DOHH2 (cell line): ENCODE results near the gene ZBTB25.

Source experiments
- EZH2phosphoT487 ChIP-seq: fragments of 200-600 bp; sonication (generic); IDR thresholded peaks from 2 replicates; pipeline ENCODE4 v1.6.1; 2017; ENCODE audit warnings: borderline replicate concordance, mild to moderate bottlenecking, antibody characterized with exemption, low read length, moderate library complexity, mixed read lengths
- TF ChIP-seq, protein P1 (sequence below): fragments of 200-600 bp; sonication (generic); IDR thresholded peaks from one replicate; pipeline ENCODE4 v1.5.1; 2014; ENCODE audit warnings: antibody characterized with exemption, mild to moderate bottlenecking, low read depth, low read length; ENCODE audit not compliant: poor library complexity, severe bottlenecking

DNA sequence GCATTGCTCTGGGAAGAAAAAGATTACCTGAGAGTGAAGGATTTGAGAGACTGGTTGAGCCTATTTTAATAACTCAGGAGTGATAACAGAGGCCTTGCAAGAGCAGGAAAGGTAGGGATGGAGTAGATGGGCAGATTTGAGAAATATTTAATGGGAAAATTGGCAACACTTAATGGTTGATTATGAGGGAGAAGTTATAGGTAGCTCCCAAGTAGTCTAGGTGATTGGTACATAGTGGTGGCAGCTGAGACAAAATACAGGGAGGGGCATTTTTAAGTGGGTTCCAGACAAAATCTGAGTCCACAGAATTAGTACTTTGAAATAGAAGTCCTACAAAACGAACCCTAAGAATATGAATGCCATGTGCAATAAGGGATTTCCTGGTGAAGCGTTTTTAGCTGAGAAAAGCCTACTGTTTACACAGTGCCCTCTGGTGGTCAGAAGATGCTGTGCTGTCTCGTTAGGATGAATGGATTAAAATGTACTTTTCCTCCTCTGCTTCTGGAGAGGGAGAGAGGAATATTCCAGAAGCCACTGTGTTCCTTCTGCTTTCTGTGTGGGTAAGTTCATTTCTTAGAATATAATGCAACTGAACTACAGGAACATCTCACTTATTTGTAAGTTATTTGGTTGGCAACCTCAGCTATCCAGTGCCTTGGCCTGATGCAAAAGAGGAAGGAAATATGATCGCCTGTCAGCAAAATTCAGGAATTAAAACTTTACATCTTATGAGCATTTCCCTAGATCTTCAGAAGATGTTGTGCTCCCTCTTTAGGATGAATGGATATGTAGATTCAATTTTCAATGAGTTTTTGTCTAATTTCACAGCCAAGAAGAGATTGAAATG is 7.4 kb upstream of the ZBTB25 start:
- TF ChIP-seq, protein P1, sequence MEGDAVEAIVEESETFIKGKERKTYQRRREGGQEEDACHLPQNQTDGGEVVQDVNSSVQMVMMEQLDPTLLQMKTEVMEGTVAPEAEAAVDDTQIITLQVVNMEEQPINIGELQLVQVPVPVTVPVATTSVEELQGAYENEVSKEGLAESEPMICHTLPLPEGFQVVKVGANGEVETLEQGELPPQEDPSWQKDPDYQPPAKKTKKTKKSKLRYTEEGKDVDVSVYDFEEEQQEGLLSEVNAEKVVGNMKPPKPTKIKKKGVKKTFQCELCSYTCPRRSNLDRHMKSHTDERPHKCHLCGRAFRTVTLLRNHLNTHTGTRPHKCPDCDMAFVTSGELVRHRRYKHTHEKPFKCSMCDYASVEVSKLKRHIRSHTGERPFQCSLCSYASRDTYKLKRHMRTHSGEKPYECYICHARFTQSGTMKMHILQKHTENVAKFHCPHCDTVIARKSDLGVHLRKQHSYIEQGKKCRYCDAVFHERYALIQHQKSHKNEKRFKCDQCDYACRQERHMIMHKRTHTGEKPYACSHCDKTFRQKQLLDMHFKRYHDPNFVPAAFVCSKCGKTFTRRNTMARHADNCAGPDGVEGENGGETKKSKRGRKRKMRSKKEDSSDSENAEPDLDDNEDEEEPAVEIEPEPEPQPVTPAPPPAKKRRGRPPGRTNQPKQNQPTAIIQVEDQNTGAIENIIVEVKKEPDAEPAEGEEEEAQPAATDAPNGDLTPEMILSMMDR: peak; percentile 95
- TF ChIP-seq EZH2phosphoT487: no peak
